ENCODE data around the gene CAMSAP3.
A peak's percentile ranks its signal among the peaks of the same experiment; 100 is the strongest.

CAMSAP3 gene

GRCh38 chr19:7625763-7626372, 30.2 kb downstream of the CAMSAP3 start:
- H3K4me3 ChIP-seq (ENCODE audit: low read depth, low read length), result no peak overlapping the region
- POLR2A ChIA-PET, result no interaction called here
- DNase-seq (ENCODE audit: low read depth, low spot score), result no peak
- CTCF ChIA-PET, result interaction anchor here (2.0 kb wide), 1 partner anchor 55 kb away, joined by 5 read pairs; the partner anchor contains the start of gene TRAPPC5
- TF ChIP-seq CTCF (IDR thresholded peaks at IDR 0.05; ENCODE audit: insufficient read depth, low read length, missing control alignments), result no peak

DNA sequence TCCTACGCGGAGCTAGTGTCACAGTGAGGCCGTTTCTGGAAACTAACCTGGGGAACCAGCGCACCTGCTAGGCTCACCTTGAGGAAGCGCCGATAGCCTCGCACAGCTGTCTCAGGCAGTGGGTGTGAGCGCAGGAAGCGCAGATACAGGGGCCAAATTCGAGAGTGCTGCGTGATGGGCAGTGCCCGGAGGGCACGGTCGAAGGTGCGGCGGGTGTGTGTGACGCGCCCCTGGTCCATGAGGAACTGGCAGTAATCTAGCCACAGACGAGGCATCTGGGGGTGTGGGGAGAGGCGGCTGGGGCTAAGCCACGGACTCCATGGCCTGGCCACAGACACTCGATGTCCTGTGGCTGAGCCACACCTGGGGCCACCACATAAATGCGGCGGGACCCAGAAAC, 31.5 kb downstream of the CAMSAP3 start:
- ChIA-PET POLR2A (no interaction called here), CTCF (interaction anchor here (2.0 kb wide), 1 partner anchor 54 kb away, joined by 5 read pairs; the partner anchor contains the start of gene TRAPPC5)
- no peak for TF ChIP-seq CTCF (IDR thresholded peaks at IDR 0.05; ENCODE audit: insufficient read depth, low read length, missing control alignments)
- no peak overlapping the region for H3K4me3 ChIP-seq (ENCODE audit: low read depth, low read length)
- no peak for DNase-seq (ENCODE audit: low read depth, low spot score)

DNA sequence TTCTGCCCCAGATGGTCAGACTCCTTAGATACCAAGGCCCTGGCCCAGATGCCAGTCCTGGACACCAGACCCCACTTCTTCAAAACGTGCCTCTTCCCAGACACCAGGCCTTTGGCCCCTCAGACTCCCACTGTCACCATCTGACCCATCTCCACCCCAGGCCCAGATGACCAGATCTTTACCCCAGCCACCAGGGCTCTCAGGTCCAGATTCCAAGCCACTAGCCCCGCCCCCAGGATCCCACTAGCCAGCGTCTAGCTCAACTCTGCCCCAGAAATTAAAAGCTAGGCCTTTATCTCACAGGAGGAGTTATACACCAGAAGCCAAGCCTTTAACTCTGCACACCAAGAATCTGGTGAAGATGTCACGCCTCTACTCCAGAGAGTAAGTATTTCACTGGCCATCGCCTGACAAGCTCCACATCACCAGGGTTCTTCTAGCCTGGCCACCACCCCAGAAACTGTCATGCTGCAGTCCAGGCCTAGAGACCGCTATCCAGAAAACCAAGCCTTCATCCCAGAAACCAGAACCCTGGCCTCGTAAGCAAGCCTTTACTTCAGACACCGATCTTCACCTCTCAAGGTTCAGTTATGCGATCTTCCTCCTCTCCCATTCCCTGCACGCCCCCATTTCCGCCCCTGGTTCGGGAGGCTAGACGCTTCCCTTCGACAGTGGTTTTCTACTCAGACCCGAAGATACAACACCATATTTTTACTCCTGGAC, 33.1 kb downstream of the CAMSAP3 start:
- TF ChIP-seq CTCF (IDR thresholded peaks at IDR 0.05; ENCODE audit: insufficient read depth, low read length, missing control alignments), result no peak
- peak overlapping the region; percentile 99 for H3K4me3 ChIP-seq (ENCODE audit: low read depth, low read length)
- POLR2A ChIA-PET, result interaction anchor here (1.0 kb wide), 1 partner anchor 432 kb away, joined by 3 read pairs; no protein-coding TSS in a partner anchor
- DNase-seq (ENCODE audit: low read depth, low spot score), result no peak
- CTCF ChIA-PET, result interaction anchor here (3.6 kb wide), 1 partner anchor 24 kb away, joined by 18 read pairs; no protein-coding TSS in a partner anchor

GRCh38 chr19:7629347-7630054, 33.8 kb downstream of the CAMSAP3 start, which contains the start of the genes PET100 and XAB2:
Gene PET100 (plus strand): TSS chr19:7629793. CDS start chr19:7629834, 41 bp downstream.
Gene XAB2 (minus strand): TSS chr19:7629545. CDS start chr19:7629527, 18 bp downstream.
- ChIA-PET POLR2A (interaction anchor here (0.7 to 1.0 kb wide), 2 partner anchors 66 to 433 kb away, joined by 3 read pairs; no protein-coding TSS in a partner anchor), CTCF (interaction anchor here (1.2 to 3.6 kb wide), 5 partner anchors 23 to 170 kb away, joined by 3 to 18 read pairs (median 7); partner anchors contain the start of genes MCEMP1 and TRAPPC5)
- peak within 1 kb of the TSS; percentile 99 for H3K4me3 ChIP-seq (ENCODE audit: low read depth, low read length)
- TF ChIP-seq CTCF (IDR thresholded peaks at IDR 0.05; ENCODE audit: insufficient read depth, low read length, missing control alignments), result no peak
- peak; percentile 94 for DNase-seq (ENCODE audit: low read depth, low spot score)

GRCh38 chr19:7631577-7631976, 35.9 kb downstream of the CAMSAP3 start:
- POLR2A ChIA-PET, result no interaction called here

More at GRCh38 chr19:7631577-7631976, 35.9 kb downstream of the CAMSAP3 start:
- DNase-seq (ENCODE audit: low read depth, low spot score), result no peak
- H3K4me3 ChIP-seq (ENCODE audit: low read depth, low read length), result no peak overlapping the region
- no peak for TF ChIP-seq CTCF (IDR thresholded peaks at IDR 0.05; ENCODE audit: insufficient read depth, low read length, missing control alignments)
- CTCF ChIA-PET, result interaction anchor here (2.4 to 3.6 kb wide), 2 partner anchors 21 to 168 kb away, joined by 12 to 18 read pairs; no protein-coding TSS in a partner anchor

Measured in AG04449 (cell line).